ENCODE results near the gene UBQLN3. TPM values are rescaled to one million over a fixed set of nuclear protein-coding genes. Genes with fewer than 3 reads are reported as not detected.

The UBQLN3 gene
- total and polyA plus RNA-seq, 2 of the 13 experiments (the other 11 are each of a cell fraction or from before 2014, with no cell fraction given) = 0.08 TPM; not detected in 1

DNA sequence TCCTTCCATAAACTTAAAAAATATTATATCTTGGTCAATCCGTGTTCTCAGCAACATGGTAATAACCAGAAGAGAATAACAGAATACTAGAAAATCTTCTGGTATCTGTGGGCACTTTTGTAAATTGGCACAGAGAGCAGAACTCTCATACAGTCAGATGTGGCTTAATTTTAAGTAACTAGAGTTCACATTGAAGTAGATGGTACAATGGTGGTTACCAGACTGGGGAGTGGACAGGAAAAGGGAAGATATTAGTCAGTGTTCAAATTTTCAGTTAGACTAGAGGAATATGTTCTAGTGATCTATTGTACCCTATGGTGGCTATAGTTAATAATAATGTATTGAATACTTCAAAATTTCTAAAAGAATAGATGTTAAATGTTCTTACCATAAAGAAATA is 31.7 kb upstream of the UBQLN3 start:
- 0% methylated on average over 1 of the region's 1 CpG for WGBS (ENCODE audit: low lambda C conversion rate)
- CTCF ChIA-PET (ENCODE audit: low intra/inter-chr PET ratio, low total read pairs) = no interaction called here

More for the DNA sequence above, 31.7 kb upstream of the UBQLN3 start:
- BruUV-seq (replicated peaks) = no TSS peak
- DNase-seq (ENCODE audit: low spot score) = no peak
- no peak for FAIRE-seq
- H2AFZ ChIP-seq (ENCODE audit: low read length) = no peak overlapping the region
- H3K79me2 ChIP-seq (ENCODE audit: insufficient read depth, low read length) = no peaks in the 10 kb centered on the region
- no peak for ATAC-seq
- no peaks in the 10 kb centered on the region for H4K20me1 ChIP-seq (ENCODE audit: insufficient read depth, low read length)
- H3K9ac ChIP-seq (ENCODE audit: insufficient read depth, low read depth, low read length) = no peak overlapping the region
- no peak overlapping the region for H3K4me2 ChIP-seq (ENCODE audit: low read depth, low read length)
- no peak overlapping the region for H3K27ac ChIP-seq (ENCODE audit: extremely low read length, insufficient read depth, low read length)
- intact Hi-C loops (cut with micrococcal nuclease; ENCODE audit: unreplicated experiment) (no loop called here), in situ Hi-C loops (cut with HindIII; ENCODE audit: extremely low pct_ligation_motif_present, low pct_unique_long_range_greater_than_20kb) (no loop called here)
- TF ChIP-seq ZMAT3 (CRISPR knock-in tag; conservative IDR thresholded peaks at IDR 0.05) (no peak), ZNF709 (CRISPR knock-in tag; IDR thresholded peaks at IDR 0.05) (no peak), ZFP36L2 (CRISPR knock-in tag; IDR thresholded peaks at IDR 0.05) (no peak), KDM6A (CRISPR knock-in tag; IDR thresholded peaks at IDR 0.05; ENCODE audit: low read depth) (no peak), ZSCAN22 (CRISPR knock-in tag; IDR thresholded peaks at IDR 0.05) (no peak), REL (CRISPR knock-in tag; conservative IDR thresholded peaks at IDR 0.05) (no peak), NR2F1 (CRISPR knock-in tag; IDR thresholded peaks at IDR 0.05) (no peak), ZNF629 (CRISPR knock-in tag; conservative IDR thresholded peaks at IDR 0.05) (no peak), HOXD1 (CRISPR knock-in tag; IDR thresholded peaks at IDR 0.05) (no peak), ZNF788 (CRISPR knock-in tag; IDR thresholded peaks at IDR 0.05; ENCODE audit: borderline replicate concordance) (no peak), ZNF441 (CRISPR knock-in tag; IDR thresholded peaks at IDR 0.05; ENCODE audit: borderline replicate concordance) (no peak), PHF5A (CRISPR knock-in tag; IDR thresholded peaks at IDR 0.05; ENCODE audit: low read depth, unreplicated experiment) (no peak)
- TF ChIP-seq, protein P1, sequence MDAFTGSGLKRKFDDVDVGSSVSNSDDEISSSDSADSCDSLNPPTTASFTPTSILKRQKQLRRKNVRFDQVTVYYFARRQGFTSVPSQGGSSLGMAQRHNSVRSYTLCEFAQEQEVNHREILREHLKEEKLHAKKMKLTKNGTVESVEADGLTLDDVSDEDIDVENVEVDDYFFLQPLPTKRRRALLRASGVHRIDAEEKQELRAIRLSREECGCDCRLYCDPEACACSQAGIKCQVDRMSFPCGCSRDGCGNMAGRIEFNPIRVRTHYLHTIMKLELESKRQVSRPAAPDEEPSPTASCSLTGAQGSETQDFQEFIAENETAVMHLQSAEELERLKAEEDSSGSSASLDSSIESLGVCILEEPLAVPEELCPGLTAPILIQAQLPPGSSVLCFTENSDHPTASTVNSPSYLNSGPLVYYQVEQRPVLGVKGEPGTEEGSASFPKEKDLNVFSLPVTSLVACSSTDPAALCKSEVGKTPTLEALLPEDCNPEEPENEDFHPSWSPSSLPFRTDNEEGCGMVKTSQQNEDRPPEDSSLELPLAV (CRISPR knock-in tag; conservative IDR thresholded peaks at IDR 0.05; ENCODE audit: low read depth) = no peak
- TF ChIP-seq, protein P2, sequence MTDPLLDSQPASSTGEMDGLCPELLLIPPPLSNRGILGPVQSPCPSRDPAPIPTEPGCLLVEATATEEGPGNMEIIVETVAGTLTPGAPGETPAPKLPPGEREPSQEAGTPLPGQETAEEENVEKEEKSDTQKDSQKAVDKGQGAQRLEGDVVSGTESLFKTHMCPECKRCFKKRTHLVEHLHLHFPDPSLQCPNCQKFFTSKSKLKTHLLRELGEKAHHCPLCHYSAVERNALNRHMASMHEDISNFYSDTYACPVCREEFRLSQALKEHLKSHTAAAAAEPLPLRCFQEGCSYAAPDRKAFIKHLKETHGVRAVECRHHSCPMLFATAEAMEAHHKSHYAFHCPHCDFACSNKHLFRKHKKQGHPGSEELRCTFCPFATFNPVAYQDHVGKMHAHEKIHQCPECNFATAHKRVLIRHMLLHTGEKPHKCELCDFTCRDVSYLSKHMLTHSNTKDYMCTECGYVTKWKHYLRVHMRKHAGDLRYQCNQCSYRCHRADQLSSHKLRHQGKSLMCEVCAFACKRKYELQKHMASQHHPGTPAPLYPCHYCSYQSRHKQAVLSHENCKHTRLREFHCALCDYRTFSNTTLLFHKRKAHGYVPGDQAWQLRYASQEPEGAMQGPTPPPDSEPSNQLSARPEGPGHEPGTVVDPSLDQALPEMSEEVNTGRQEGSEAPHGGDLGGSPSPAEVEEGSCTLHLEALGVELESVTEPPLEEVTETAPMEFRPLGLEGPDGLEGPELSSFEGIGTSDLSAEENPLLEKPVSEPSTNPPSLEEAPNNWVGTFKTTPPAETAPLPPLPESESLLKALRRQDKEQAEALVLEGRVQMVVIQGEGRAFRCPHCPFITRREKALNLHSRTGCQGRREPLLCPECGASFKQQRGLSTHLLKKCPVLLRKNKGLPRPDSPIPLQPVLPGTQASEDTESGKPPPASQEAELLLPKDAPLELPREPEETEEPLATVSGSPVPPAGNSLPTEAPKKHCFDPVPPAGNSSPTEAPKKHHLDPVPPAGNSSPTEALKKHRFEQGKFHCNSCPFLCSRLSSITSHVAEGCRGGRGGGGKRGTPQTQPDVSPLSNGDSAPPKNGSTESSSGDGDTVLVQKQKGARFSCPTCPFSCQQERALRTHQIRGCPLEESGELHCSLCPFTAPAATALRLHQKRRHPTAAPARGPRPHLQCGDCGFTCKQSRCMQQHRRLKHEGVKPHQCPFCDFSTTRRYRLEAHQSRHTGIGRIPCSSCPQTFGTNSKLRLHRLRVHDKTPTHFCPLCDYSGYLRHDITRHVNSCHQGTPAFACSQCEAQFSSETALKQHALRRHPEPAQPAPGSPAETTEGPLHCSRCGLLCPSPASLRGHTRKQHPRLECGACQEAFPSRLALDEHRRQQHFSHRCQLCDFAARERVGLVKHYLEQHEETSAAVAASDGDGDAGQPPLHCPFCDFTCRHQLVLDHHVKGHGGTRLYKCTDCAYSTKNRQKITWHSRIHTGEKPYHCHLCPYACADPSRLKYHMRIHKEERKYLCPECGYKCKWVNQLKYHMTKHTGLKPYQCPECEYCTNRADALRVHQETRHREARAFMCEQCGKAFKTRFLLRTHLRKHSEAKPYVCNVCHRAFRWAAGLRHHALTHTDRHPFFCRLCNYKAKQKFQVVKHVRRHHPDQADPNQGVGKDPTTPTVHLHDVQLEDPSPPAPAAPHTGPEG (CRISPR knock-in tag; IDR thresholded peaks at IDR 0.05) = no peak
- H3K9me3 ChIP-seq (ENCODE audit: low read length) = no peaks in the 10 kb centered on the region
- H3K27me3 ChIP-seq (ENCODE audit: control insufficient read depth in 1 of 2, insufficient read depth in 2 of 2, low read length in 2 of 2) = no peaks in the 10 kb centered on the region; a peak in 1 of 5 replicates
- POLR2A ChIA-PET = no interaction called here
- no peaks in the 10 kb centered on the region for H3K4me1 ChIP-seq (ENCODE audit: insufficient read depth, low read length)
- H3K4me3 ChIP-seq (replicated peaks in 1 of 3; ENCODE audit: insufficient read depth in 1 of 3, low read depth in 2 of 3, low read length in 3 of 3) = no peak overlapping the region
- no peaks in the 10 kb centered on the region for H3K36me3 ChIP-seq (replicated peaks in 1 of 2; ENCODE audit: control insufficient read depth in 1 of 2, insufficient read depth in 2 of 2, low read length in 2 of 2)
